Vagina (tissue), 2 donors: ENCODE results near the gene DNAH12. TPM values are rescaled to one million over a fixed set of nuclear protein-coding genes. Genes with fewer than 3 reads are reported as not detected.
"Not testable (repeated sequence)": the region's sequence is repeated elsewhere in the genome, so short reads cannot be mapped to it uniquely, and the experiment has no call there.

Experiments used
- DNase-seq, 2 donors: peaks; one replicate each; pipeline ENCODE4 v3.0.0-alpha.2; 2017; ENCODE audit errors: extremely low spot score in 2 of 2
- H3K27ac ChIP-seq: fragments of 200-600 bp; sonication (generic); one replicate; pipeline ENCODE4 v1.5.1; 2019
- H3K27me3 ChIP-seq: fragments of 200-600 bp; sonication (generic); one replicate; pipeline ENCODE4 v1.5.1; 2019
- H3K36me3 ChIP-seq, 2 donors: fragments of 200-600 bp; sonication (generic); one replicate each; pipeline ENCODE4 v1.5.1; 2017 to 2019
- H3K4me1 ChIP-seq: fragments of 200-600 bp; sonication (generic); one replicate; pipeline ENCODE4 v1.5.1; 2019
- H3K4me3 ChIP-seq, 2 donors: fragments of 200-600 bp; sonication (generic); 1 replicate in 1 of 2; 2 replicates in 1 of 2; pipeline ENCODE4 v1.5.1; 2016 to 2019
- H3K9me3 ChIP-seq: fragments of 200-600 bp; sonication (generic); one replicate; pipeline ENCODE4 v1.5.1; 2019
- POLR2A ChIP-seq, 2 donors: fragments of 450-650 bp; IDR thresholded peaks; one replicate each; pipeline ENCODE4 v1.6.1; 2017; ENCODE audit warnings: antibody characterized with exemption in 2 of 2, mild to moderate bottlenecking in 2 of 2, moderate library complexity in 2 of 2
- POLR2AphosphoS5 ChIP-seq, 2 donors: sonication (generic); formaldehyde crosslinking; IDR thresholded peaks; one replicate each; pipeline ENCODE4 v1.9.0; 2017; ENCODE audit warnings: antibody characterized with exemption in 2 of 2, mild to moderate bottlenecking in 2 of 2, low read depth in 1 of 2; ENCODE audit not compliant: insufficient read depth in 1 of 2
- intact Hi-C: fragments of 100-400 bp; cut with DNase I; formaldehyde crosslinking; loops from one replicate; pipeline ENCODE4 v1.15.1; 2023
- total RNA-seq: library from RNA; depleted of rRNA; stranded (reverse); fragments of >200 nt; gene quantifications from one replicate; pipeline ENCODE4 v1.2.3, GENCODE V29; 2016
- TF ChIP-seq, protein P1 (sequence below), 3 experiments: fragments of 450-650 bp in 2 of 3; fragments of 200-600 bp in 1 of 3; sonication (generic) in 1 of 3; IDR thresholded peaks; one replicate each; pipeline ENCODE4 v1.5.1; 2017 to 2019; ENCODE audit warnings: antibody characterized with exemption in 3 of 3, mild to moderate bottlenecking in 2 of 3, moderate library complexity in 2 of 3

The DNAH12 gene
- total RNA-seq, 1 donor from 2014 or later: 0.25 TPM

DNA sequence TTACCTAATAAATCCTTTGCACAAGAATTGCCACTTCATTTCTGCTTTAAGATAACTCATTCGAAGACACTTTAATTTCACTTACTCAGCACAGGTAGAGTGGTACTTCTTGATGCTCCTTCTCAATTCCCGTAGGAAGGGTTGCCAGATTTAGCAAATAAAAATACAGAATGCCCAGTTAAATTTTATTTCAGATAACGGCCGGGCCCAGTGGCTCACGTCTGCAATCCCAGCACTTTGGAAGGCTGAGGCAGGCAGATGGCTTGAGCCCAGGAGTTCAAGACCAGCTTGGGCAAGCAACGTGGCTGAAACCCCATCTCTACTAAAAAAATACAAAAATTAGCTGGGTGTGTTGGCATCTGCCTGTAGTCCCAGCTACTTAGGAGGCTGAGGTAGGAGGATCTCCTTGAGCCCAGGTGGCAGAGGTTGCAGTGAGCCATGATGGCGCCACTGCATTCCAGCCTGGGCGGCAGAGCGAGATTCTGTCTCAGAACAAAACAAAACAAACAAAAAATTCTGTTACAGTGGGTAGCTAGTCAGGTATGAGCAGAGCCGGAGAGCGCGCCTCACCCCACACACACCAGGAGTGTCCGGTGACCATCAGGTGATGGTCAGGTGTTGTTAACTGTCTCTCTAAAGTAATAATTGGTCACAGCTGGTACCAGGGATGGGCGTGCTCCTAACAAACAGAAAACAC is 92.8 kb downstream of the DNAH12 start:
- TF ChIP-seq, protein P1, sequence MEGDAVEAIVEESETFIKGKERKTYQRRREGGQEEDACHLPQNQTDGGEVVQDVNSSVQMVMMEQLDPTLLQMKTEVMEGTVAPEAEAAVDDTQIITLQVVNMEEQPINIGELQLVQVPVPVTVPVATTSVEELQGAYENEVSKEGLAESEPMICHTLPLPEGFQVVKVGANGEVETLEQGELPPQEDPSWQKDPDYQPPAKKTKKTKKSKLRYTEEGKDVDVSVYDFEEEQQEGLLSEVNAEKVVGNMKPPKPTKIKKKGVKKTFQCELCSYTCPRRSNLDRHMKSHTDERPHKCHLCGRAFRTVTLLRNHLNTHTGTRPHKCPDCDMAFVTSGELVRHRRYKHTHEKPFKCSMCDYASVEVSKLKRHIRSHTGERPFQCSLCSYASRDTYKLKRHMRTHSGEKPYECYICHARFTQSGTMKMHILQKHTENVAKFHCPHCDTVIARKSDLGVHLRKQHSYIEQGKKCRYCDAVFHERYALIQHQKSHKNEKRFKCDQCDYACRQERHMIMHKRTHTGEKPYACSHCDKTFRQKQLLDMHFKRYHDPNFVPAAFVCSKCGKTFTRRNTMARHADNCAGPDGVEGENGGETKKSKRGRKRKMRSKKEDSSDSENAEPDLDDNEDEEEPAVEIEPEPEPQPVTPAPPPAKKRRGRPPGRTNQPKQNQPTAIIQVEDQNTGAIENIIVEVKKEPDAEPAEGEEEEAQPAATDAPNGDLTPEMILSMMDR (IDR thresholded peaks at IDR 0.05): no peak
- TF ChIP-seq POLR2AphosphoS5 (IDR thresholded peaks at IDR 0.05; ENCODE audit: insufficient read depth in 1 of 2, low read depth in 1 of 2) (no peak), POLR2A (IDR thresholded peaks at IDR 0.05) (no peak)
- no peaks in the 10 kb centered on the region for H3K9me3 ChIP-seq
- no peaks in the 10 kb centered on the region for H3K27me3 ChIP-seq
- no peaks in the 10 kb centered on the region for H3K4me1 ChIP-seq
- intact Hi-C loops: no loop called here
- no peak overlapping the region for H3K4me3 ChIP-seq
- no peaks in the 10 kb centered on the region for H3K36me3 ChIP-seq
- DNase-seq: no peak
- H3K27ac ChIP-seq: no peak overlapping the region

DNA sequence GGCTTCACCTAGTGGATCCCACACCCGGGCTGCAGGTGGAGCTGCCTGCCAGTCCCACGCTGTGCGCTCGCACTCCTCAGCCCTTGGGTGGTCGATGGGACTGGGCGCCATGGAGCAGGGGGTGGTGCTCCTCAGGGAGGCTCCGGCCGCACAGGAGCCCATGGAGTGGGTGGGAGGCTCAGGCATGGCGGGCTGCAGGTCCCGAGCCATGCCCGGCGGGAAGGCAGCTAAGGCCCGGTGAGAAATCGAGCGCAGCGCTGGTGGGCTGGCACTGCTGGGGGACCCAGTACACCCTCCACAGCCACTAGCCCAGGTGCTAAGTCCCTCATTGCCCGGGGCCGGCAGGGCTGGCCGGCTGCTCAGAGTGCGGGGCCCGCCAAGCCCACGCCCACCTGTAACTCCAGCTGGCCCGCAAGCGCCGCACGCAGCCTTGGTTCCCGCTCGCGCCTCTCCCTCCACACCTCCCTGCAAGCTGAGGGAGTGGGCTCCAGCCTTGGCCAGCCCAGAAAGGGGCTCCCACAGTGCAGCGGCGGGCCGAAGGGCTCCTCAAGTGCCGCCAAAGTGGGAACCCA is 94.8 kb downstream of the DNAH12 start:
- H3K27me3 ChIP-seq, DNase-seq, H3K36me3 ChIP-seq, H3K4me1 ChIP-seq, H3K9me3 ChIP-seq, intact Hi-C loops, H3K27ac ChIP-seq, H3K4me3 ChIP-seq: not testable (repeated sequence)

GRCh38 chr3:57448489-57448888 is 95.7 kb downstream of the DNAH12 start:
- not testable (repeated sequence) for H3K4me1 ChIP-seq, H3K27me3 ChIP-seq

GRCh38 chr3:57446318-57446841 is 97.8 kb downstream of the DNAH12 start:
- no peaks in the 10 kb centered on the region for H3K36me3 ChIP-seq
- no peak overlapping the region for H3K27ac ChIP-seq
- DNase-seq: no peak
- no peak overlapping the region for H3K4me3 ChIP-seq
- no peaks in the 10 kb centered on the region for H3K27me3 ChIP-seq
- no peaks in the 10 kb centered on the region for H3K9me3 ChIP-seq
- intact Hi-C loops: no loop called here
- no peak for TF ChIP-seq POLR2A (IDR thresholded peaks at IDR 0.05)
- no peak for TF ChIP-seq POLR2AphosphoS5 (IDR thresholded peaks at IDR 0.05; ENCODE audit: insufficient read depth in 1 of 2, low read depth in 1 of 2)
- TF ChIP-seq, protein P1 (IDR thresholded peaks at IDR 0.05): no peak
- no peaks in the 10 kb centered on the region for H3K4me1 ChIP-seq

More at GRCh38 chr3:57448489-57448888, 95.7 kb downstream of the DNAH12 start:
- H3K36me3 ChIP-seq, H3K27ac ChIP-seq, intact Hi-C loops, DNase-seq, H3K9me3 ChIP-seq, H3K4me3 ChIP-seq: not testable (repeated sequence)

- H3K27ac ChIP-seq: no peak overlapping the region
- no peaks in the 10 kb centered on the region for H3K27me3 ChIP-seq
- H3K9me3 ChIP-seq: no peaks in the 10 kb centered on the region
- H3K4me3 ChIP-seq: no peak overlapping the region
- DNase-seq: no peak
- TF ChIP-seq, protein P1 (IDR thresholded peaks at IDR 0.05): no peak
- TF ChIP-seq POLR2A (IDR thresholded peaks at IDR 0.05) (no peak), POLR2AphosphoS5 (IDR thresholded peaks at IDR 0.05; ENCODE audit: insufficient read depth in 1 of 2, low read depth in 1 of 2) (no peak)
- no peaks in the 10 kb centered on the region for H3K4me1 ChIP-seq
- intact Hi-C loops: no loop called here
- H3K36me3 ChIP-seq: no peaks in the 10 kb centered on the region
Observed at GRCh38 chr3:57444469-57444868, 99.7 kb downstream of the DNAH12 start.

DNA sequence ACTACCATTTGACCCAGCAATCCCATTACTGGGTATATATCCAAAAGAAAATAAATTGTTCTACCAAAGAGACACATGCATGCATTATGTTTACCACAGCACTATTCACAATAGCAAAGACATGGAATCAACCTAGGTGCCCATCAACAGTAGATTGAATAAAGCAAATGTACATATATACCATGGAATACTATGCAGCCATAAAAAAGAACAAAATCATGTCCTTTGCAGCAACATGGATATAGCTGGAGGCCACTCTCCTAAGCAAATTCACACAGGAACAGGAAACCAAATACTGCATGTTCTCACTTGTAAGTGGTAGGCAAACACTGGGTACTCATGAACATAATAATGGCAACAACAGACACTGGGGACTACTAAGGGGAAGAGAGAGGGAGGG is 104.0 kb downstream of the DNAH12 start:
- H3K36me3 ChIP-seq, H3K4me3 ChIP-seq, H3K27me3 ChIP-seq, DNase-seq, intact Hi-C loops, H3K4me1 ChIP-seq, H3K9me3 ChIP-seq, H3K27ac ChIP-seq: not testable (repeated sequence)

GRCh38 chr3:57438460-57438859 is 105.7 kb downstream of the DNAH12 start:
- H3K27me3 ChIP-seq, DNase-seq, H3K4me1 ChIP-seq, H3K27ac ChIP-seq, H3K36me3 ChIP-seq, H3K9me3 ChIP-seq, H3K4me3 ChIP-seq, intact Hi-C loops: not testable (repeated sequence)
